OCI-M2 (cell line): Measurements from ENCODE around the gene TMEM106A.
"Not testable (repeated sequence)": the region's sequence is repeated elsewhere in the genome, so short reads cannot be mapped to it uniquely, and the experiment has no call there.

ENCODE experiments used
- DNase-seq: peaks from one replicate; lab custom pipeline; 2025; ENCODE audit not compliant: unreplicated experiment; lab: John Stamatoyannopoulos, UW

Gene TMEM106A, protein sequence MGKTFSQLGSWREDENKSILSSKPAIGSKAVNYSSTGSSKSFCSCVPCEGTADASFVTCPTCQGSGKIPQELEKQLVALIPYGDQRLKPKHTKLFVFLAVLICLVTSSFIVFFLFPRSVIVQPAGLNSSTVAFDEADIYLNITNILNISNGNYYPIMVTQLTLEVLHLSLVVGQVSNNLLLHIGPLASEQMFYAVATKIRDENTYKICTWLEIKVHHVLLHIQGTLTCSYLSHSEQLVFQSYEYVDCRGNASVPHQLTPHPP

GRCh38 chr17:43211480-43212402 lies at the start of gene TMEM106A:
TSS of gene TMEM106A (plus strand) at chr17:43211875. CDS start at chr17:43213042, 1,167 bp downstream.
- no peak for DNase-seq

DNA sequence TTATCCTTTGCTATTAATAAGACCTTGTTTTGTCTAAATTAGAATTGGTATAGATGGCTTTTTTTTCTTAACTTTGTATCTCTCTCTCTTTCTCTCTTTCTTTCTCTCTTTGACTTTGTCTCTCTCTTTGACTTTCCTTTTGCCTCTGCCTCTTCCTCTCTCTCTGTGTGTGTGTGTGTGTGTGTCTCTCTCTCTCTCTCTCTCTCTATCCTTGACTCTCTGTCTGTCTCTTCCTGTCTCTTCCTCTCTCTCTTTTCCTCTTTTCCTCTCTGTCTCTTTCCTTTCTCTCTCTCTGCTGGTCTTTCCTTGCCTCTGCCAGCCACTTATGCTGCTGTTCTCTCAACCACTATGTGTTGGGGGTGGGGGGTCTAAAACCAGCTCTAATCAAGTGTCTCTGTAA lies 45.7 kb upstream of the TMEM106A start:
- DNase-seq, result not testable (repeated sequence)

- DNase-seq, result no peak
Observed at GRCh38 chr17:43169561-43170139, 42.0 kb upstream of the TMEM106A start.

DNA sequence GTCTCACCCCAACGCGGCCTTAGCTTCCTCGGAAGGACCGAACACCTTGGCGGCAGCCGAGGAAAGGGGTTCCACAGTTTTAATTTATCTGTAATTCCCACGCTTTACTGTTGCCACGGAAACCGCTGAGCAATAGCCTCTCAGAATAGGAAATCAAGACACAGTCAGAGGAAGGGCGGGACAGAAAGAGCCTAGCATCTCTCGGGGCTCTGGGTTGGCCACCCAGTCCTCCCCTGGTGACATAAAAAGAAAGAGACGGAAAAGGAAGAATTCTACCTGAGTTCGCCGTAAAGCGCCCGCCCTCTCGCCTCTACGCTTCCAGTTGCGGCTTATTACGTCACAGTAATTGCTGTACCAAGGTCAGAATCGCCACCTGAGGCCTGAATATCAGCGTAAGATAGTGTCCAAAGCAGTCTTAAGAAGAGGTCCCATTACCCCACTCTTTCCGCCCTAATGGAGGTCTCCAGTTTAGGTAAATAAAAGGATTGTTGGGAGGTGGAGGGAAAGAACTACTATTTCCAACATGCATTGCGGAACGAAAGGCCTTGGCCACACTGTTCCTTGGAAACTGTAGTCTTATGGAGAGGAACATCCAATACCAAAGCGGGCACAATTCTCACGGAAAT lies 41.4 kb upstream of the TMEM106A start:
- DNase-seq, result peak; percentile 60

DNA sequence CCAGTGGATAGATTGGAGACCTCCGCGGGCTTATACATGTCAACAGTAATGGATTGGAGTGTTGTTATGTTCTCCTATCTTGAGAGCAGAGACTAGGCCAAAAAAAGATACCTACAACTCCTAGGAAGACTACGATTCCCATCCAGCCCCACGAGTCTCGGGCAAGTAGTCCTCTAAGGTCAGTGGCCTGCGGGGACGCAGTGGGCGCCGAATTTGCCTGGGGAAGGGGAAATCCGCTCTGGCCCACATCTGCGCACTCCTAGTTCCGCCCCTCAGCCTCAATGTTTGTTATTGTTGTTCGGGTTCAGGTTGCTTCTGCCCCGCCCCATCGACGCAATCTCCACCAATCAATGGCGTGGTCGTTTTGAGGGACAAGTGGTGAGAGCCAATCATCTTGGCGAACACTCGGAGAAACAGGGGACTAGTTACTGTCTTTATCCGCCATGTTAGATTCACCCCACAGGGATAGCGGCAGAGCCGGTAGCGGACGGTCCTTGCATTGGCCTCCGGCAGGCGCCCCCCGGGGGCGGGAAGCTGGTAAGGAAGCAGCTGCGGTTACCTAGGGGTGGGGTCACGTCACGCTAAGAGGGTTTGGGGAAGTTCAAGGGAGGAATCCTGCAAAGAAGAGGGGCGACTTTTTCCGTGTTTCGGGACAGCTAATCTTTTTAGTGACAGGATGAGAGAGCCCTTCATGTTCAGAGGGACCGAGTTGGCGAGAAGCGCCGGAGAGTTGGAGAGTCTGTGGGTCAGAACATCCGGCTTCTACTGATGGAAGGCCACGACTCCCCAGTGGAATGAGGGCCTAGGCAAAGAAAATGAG lies 40.7 kb upstream of the TMEM106A start, which contains the start of gene NBR1:
Gene NBR1 (plus strand): TSS at position 449 of the 820 bp plus-strand sequence. CDS start 4,586 bp downstream, outside the sequence.
- peak; percentile 88 for DNase-seq

DNA sequence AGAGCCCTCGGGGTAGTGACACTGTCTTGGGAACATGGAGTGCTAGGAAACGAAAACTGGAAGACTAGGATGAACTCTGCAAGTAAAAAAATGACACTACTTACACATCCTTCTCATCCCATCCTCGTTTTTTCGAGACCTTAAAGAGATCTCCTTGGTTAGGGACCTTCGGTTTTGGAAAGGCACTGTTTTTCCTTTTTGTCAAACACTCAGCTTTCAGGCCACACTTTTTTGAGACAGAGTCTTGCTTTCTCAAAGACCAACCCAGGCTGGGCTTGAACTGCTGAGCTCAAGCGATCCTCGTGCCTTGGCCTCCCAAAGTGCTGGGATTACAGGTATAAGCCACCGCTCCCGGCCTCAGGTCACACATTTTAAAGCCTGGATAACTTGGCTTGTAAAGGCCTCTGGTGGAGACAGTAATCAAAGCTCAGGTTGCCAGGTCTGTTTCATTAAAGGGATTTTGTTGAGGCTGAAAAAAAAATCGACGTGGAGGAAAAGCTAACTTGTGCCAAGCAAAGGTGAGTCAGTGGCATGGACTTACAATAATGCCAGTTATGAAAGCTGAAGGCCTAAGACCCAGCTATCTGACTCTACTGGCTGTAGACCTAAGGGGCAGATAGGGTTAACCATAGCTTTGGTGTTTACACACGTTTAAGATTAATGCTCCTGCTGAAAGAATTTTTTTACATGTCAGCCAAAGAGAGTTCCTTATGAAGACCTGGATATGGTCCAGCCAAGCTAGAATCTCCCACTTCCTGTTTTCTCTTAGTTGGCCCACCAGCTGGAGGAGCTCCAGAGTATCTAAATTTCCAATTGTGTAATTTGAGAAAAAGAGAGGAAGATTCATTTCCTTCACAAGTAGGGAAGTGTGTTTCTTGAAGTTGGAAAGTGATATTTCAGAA lies 39.8 kb upstream of the TMEM106A start:
- peak; percentile 43 for DNase-seq

DNA sequence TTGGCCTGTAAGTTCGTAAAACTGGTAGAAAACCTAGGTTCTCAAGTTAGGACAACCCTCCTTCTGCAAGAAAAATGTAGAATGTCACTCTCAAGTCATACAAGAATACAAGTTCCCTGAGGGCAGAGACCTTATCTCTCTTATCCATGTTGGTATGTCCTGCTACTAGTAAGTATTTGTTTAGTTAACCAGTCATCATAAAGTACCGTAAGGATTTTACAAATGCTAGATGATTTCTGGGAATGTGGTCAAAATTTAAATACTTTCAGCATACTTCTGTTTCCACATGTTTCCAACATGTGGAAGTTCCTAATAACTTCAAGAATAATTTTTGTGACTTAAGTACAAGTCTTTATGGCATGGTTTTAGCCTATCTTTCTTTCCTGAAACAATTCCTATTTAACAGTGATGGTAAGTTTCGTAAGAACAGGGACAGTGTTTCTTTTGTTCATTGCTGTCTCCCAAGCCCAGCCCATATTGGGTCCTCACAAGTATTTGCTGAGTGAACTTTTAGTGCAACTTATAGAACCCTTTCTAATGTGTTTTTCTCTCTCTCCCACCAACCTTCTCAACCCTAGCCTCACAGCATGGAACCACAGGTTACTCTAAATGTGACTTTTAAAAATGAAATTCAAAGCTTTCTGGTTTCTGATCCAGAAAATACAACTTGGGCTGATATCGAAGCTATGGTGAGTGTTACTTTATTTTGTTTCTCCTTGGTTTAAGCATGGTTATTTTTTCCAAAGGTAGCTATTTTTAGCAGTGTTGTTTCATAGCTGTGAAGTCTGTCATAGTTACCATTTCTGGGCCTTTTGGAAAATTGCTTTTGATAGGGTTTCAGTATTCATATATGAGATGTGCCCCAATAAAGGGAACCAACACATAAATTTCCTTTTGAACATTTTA lies 36.2 kb upstream of the TMEM106A start:
- DNase-seq, result no peak

- no peak for DNase-seq
Observed at GRCh38 chr17:43176119-43176570, 35.5 kb upstream of the TMEM106A start.

- DNase-seq, result no peak
Observed at GRCh38 chr17:43183921-43184320, 27.8 kb upstream of the TMEM106A start.

DNA sequence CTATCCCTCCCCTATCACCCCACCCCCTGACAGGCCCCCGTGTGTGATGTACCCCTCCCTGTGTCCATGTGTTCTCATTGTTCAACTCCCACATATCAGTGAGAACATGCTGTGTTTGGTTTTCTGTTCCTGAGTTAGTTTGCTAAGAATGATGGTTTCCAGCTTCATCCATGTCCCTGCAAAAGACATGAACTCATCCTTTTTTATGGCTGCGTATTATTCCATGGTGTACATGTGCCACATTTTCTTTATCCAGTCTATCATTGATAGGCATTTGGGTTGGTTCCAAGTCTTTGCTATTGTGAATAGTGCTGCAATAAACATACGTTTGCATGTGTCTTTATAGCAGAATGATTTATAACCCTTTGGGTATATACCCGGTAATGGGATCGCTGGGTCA lies 25.0 kb upstream of the TMEM106A start:
- not testable (repeated sequence) for DNase-seq

DNA sequence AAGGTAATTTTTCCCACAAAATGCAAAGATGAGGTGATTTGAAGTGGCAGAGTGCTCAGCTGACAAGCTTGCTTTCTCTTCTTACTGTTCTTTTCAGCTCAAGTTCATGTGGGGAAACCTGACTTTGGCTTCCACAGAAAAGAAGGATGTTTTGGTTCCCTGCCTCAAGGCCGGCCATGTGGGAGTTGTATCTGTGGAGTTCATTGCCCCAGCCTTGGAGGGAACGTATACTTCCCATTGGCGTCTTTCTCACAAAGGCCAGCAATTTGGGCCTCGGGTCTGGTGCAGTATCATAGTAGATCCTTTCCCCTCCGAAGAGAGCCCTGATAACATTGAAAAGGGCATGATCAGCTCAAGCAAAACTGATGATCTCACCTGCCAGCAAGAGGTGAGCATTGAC lies 18.4 kb upstream of the TMEM106A start:
- DNase-seq, result no peak

DNA sequence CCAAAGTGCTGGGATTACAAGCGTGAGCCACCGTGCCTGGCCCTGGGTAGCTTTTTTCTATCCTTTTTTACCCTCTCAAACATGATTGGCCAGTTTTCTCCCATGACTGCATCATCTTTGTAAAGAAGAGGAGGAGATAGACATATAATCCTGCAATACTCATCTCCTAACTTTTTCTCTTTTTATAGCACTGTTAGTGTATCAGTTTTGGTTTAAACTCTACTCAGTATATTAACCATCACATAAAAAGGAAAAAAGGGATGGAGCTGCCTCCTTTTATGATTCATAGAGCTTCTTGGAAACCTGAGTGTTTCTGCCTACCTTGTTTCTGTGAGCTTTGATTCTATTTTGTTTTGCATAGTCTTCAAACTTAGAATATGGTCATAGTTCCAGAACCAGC lies 12.0 kb upstream of the TMEM106A start:
- no peak for DNase-seq

DNA sequence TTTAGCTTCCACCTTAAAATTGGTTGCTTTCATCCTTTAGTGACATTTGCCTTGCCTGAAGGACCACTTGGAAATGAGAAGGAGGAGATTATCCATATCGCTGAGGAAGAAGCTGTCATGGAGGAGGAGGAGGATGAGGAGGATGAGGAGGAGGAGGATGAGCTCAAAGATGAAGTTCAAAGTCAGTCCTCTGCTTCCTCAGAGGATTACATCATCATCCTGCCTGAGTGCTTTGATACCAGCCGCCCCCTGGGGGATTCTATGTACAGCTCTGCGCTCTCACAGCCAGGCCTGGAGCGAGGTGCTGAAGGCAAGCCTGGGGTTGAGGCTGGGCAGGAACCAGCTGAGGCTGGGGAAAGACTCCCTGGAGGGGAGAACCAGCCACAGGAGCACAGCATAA lies 11.5 kb upstream of the TMEM106A start:
- no peak for DNase-seq

DNA sequence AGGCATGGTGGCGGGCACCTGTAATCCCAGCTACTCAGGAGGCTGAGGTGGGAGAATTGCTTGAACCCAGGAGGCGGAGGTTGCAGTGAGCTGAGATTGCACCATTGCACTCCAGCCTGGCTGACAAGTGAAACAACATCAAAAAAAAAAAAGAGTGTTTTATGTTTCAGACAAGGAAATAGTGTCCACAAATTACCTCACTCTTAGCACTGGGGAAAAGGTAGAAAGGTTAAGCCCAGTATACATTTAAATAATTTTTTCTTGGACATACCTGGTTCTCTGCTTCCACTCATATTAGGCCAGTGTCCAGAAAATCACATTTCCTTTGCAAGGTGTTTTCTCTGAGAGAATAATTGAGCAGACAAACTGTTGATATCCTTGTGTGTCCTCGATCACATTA lies 8.7 kb upstream of the TMEM106A start:
- DNase-seq, result not testable (repeated sequence)

DNA sequence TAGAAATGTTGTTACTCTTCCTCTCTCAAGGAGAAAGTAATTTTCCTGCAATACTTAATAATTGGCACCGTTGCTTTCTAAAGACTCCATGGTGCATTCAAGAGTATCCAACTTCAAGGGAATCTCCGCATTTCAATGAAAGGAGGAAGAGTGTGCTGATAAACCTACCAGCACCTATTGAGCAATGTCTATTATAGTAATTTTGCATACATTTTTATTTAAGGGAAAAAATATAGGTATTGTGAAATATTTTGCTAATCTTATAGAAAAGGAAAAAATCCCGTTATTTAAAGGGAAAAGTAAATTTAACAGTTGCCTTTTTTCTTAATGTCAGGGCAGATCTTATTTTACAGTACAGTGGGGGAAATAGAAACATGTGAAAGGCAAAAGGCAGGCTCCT lies 1.1 kb upstream of the TMEM106A start:
- DNase-seq, result no peak

GRCh38 chr17:43211123-43211479 lies 574 bp upstream of the TMEM106A start:
- DNase-seq, result no peak

GRCh38 chr17:43212641-43213490 lies 1.2 kb downstream of the TMEM106A start:
- DNase-seq, result no peak
